GM18505 (cell line): ENCODE data around the gene WRAP73.

Experiments used
- ATAC-seq: cut with Tn5 transposase; IDR thresholded peaks from one replicate; pipeline ENCODE4 v1.9.1; 2021; ENCODE audit not compliant: unreplicated experiment
- POLR2A ChIP-seq: IDR thresholded peaks from 4 replicates; pipeline ENCODE4 v1.6.1; 2011; ENCODE audit warnings: borderline replicate concordance; ENCODE audit not compliant: insufficient read depth, insufficient read length; ENCODE audit errors: extremely low read depth

WRAP73 gene

DNA sequence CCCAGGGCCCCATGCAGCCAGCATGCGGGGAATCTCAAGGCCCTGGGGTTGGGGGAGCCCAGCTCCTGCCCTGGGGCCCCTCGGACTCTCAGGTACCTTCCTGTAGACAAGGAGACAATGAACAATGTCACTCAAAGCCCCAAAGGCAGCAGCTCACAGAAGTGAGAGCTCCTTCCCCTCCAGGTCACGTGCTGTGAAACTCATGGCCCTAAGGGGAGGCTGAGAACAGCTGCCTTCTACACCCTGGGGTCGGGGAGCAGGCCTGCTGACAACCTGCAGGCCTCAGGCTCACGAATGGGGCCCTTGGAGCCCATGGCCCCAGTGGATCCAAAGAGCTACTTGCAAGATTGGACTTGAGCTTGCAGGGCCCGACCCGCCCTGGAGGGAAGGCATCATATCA lies 41.7 kb downstream of the WRAP73 start:
- TF ChIP-seq POLR2A: no peak
- ATAC-seq: no peak

GRCh38 chr1:3607703-3608065 lies 42.2 kb downstream of the WRAP73 start:
- TF ChIP-seq POLR2A: no peak
- ATAC-seq: no peak

- TF ChIP-seq POLR2A: no peak
- ATAC-seq: no peak
Observed at GRCh38 chr1:3606779-3607702, 42.9 kb downstream of the WRAP73 start.

- no peak for TF ChIP-seq POLR2A
- no peak for ATAC-seq
Observed at GRCh38 chr1:3604997-3605823, 44.7 kb downstream of the WRAP73 start.

DNA sequence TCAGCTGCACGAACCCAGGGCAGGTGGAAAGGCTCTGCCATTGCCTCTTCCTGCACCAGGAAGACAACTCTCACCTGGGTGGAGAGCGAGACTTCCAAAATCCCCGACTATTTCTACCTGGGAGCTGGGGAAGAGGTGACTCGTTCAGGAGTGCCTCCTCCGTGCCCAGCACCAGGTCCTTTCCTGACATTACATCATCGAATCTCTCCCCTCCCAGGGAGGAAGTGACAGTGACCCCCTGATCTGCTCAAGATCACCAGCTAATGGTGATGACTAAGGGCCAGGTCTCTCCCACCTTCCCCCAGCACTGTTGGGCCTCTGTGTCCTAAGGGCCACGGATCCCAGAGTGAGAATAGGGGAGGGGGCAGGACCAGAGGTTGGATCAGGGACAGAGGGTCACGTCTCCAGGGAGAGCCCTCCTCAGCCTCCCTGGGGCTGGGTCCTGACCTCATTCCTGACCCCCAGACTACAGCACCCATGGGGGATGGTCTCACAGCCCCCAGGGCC lies 45.4 kb downstream of the WRAP73 start:
- TF ChIP-seq POLR2A: no peak
- ATAC-seq: no peak

DNA sequence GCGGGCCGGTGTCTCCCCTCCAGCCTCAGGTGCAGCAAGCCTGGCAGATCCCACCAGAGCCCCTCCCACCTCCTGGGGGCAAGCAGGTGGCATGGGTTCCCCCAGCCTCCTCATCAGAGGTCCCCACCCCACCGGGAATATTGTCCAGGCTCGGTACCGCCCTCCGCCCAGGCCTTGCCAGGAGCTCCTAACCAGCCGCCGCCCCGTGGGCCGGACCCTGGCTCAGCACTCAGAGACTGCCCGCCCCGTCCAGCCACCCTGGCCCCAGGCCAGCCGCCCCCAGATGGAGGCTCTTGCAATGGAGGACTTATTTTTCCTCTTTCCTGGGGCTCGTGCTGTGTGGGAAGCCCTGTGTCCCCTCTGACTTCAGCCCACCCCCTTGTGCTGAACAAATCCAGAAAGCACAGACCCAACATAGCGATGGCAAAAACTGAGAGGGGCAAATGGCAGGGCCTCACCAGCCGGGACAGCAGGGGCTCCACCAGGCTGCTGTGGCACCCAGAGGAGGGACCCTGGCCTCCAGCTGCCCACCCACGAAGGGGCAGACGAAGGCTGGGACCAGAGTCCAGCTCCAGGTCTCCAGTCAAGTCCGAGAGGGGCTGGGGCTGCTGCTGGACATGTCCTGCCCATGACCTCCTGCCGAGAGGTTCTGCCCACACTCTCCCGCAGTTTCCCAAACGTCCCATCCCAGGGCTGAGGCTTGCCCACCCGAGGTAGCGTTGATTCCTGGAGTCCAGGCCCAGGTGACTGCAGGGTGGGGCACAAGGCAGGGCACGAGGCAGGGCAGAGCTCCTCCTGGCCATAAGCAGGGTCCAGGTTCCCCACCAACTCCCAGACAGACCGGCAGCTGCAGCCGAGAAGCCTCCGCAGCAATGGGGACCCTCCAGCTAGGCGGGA lies 46.1 kb downstream of the WRAP73 start:
- ATAC-seq: no peak
- TF ChIP-seq POLR2A: no peak

DNA sequence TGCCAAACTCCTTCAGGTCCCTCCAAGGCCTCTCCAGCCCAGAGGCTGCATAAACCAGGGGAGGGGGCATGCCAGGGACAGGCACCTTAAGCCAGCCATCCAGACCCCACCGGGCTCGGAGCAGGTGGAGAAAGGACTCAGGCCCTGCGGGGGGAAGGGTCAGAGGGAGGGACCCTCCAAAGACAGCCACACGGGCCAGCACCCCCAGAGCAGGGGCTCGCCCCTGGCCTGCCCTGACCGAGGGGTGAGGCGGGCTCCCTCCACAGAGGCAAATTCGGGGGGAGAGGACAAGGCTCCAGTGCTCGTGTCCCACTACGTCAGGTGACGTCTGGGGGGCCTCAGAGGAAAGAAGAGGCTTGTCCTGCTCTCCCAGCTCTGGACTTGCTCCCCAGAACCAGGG lies 46.7 kb downstream of the WRAP73 start:
- no peak for TF ChIP-seq POLR2A

GRCh38 chr1:3602375-3602774 lies 47.5 kb downstream of the WRAP73 start:
- ATAC-seq: no peak
- TF ChIP-seq POLR2A: no peak

More for the DNA sequence above, 46.7 kb downstream of the WRAP73 start:
- no peak for ATAC-seq

DNA sequence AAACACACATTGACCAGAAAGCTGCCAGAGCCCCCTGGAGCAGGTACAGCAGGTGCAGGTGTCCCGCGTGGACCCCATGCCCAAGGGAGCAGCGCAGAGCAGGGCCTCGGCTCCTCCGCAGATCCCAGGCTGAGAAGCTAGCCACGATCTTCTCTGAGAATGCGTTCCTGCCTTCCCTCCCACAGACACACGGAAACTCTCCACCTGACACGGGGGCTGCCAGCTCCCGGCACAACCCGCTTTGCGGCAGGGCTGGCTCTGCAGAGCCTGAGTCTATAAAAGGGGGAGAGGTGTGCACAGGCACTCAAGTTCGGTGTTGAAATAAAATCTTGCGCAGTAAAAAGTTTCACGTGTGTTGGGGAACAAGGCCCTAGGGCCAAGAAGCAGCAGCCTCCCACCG lies 48.2 kb downstream of the WRAP73 start:
- no peak for ATAC-seq
- no peak for TF ChIP-seq POLR2A

DNA sequence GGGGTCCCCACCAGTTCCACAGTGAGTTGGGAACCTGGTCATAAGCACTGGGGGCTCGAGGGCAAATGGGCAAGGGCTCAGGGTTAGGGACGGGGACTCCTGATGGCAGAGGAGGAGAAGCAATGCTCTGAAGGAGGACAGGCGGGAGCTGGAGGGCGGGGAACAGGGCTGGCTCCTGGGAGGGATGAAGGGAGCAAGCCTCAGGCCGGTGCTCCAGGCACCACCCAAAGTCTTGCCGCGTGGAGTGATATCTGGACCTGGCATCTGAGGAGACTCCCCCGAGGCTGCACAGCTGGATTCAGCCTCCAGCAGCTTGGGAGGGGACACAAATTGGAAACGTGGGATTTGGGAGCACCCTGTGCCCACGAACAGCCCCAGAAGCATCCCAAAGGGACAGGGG lies 49.5 kb downstream of the WRAP73 start:
- TF ChIP-seq POLR2A: no peak
- no peak for ATAC-seq

DNA sequence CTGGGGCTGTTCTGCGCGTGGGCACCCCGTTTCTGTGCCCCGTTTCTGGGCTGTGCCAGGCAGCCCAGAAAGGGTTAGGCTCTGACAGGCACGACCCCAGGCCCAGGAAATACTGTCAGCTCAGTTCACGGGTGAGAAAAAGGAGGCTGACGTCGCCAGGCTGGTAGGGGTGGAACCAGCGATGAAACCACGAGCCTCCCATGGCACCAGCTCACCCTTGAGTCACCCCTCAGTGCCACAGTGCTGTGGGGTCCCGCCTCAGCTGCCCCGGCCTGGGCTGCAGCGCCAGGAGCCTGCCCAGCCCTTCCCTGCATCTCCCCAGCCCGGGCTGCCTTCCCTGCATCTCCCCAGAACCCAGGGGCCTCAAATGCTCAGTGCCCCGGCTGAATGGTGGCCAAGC lies 50.1 kb downstream of the WRAP73 start:
- TF ChIP-seq POLR2A: no peak
- ATAC-seq: no peak

- no peak for ATAC-seq
- TF ChIP-seq POLR2A: no peak
Observed at GRCh38 chr1:3599286-3599811, 50.6 kb downstream of the WRAP73 start.
